Mononuclear cell (primary cell): ENCODE measurements around the gene PCAT6. TPM values are rescaled to one million over a fixed set of nuclear protein-coding genes. Genes with fewer than 3 reads are reported as not detected.

Experiments used
- H3K27me3 ChIP-seq: 2 replicates; pipeline ENCODE4 v1.6.0; 2011; ENCODE audit warnings: low read length, control low read depth; ENCODE audit not compliant: insufficient read depth
- H3K4me1 ChIP-seq: 2 replicates; pipeline ENCODE4 v1.5.1; 2011; ENCODE audit warnings: mild to moderate bottlenecking, low read length, control low read depth; ENCODE audit not compliant: insufficient read depth
- H3K4me3 ChIP-seq: 2 replicates; pipeline ENCODE4 v1.5.1; 2011; ENCODE audit warnings: mild to moderate bottlenecking, low read length, moderate library complexity
- H3K9me3 ChIP-seq: 2 replicates; pipeline ENCODE4 v1.5.1; 2011; ENCODE audit warnings: low read depth, mild to moderate bottlenecking, control low read depth, low read length
- total RNA-seq: library from RNA; depleted of rRNA; stranded (reverse); fragments of >200 nt; gene quantifications from one replicate; pipeline ENCODE4 v1.2.3, GENCODE V29; 2012

PCAT6 gene
- total RNA-seq, 1 donor: not detected

DNA sequence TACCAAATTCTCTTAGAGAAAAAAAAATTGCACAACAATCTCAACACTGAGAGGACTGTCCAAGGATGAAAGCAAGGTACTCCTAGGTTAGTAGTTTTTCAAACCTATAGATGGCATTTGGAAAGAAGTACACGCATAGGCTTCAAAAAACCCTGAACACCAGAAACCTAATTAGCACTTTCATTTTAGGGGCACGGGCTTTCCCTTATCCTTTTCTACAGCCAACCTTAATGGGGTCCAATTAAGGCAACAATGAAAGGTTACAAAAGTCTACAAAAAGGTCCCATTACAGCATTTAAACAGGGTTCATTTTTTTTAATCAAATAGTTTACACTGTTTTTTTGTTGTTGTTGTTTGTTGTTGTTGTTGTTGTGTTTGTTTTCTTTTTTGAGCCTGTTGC lies 8.7 kb upstream of the PCAT6 start:
- Histone ChIP-seq H3K9me3 (no peaks in the 10 kb centered on the region), H3K4me1 (peaks cover 36% of the 10 kb centered on the region), H3K27me3 (no peaks in the 10 kb centered on the region), H3K4me3 (no peak overlapping the region)

GRCh38 chr1:202802998-202803932 lies 7.5 kb upstream of the PCAT6 start:
- Histone ChIP-seq H3K4me3 (no peak overlapping the region), H3K4me1 (peaks cover 33% of the 10 kb centered on the region), H3K27me3 (no peaks in the 10 kb centered on the region), H3K9me3 (no peaks in the 10 kb centered on the region)

GRCh38 chr1:202804126-202804525 lies 6.6 kb upstream of the PCAT6 start:
- Histone ChIP-seq H3K27me3 (no peaks in the 10 kb centered on the region), H3K9me3 (no peaks in the 10 kb centered on the region)

GRCh38 chr1:202805886-202806844 lies 4.6 kb upstream of the PCAT6 start:
- Histone ChIP-seq H3K4me3 (peak overlapping the region; percentile 79), H3K9me3 (no peaks in the 10 kb centered on the region), H3K4me1 (peaks cover 43% of the 10 kb centered on the region), H3K27me3 (no peaks in the 10 kb centered on the region)

More at GRCh38 chr1:202804126-202804525, 6.6 kb upstream of the PCAT6 start:
- Histone ChIP-seq H3K4me3 (no peak overlapping the region), H3K4me1 (peaks cover 32% of the 10 kb centered on the region)

DNA sequence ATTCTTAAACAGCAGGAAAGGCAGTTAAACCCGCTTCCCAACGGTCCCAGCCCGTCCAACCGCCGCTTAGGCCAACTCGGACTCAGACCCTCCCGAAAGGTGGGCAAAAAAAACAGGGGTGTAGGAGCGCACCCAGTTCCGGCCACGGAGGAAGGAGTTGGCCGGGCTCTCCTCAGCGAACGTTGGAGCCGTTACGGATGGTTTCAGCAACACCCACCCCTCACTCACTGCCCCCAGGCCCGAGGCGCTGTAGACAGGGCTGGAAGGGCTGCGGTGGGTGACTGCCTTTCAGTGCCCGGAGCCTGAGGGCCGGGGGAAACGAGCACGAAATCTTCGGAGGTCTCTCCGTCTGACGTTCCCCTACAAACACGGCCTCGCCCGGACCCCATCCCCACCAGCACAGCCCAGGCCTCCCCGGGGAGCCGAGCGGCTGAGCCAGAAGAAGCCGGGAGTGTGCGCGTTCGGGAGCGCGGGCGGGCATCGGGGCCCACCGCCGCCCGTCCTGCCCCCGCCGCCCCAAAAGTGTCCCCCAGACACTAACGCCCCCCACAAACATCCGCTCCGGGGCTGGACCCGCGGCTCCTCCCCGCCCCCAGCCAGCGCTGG lies 3.8 kb upstream of the PCAT6 start:
- Histone ChIP-seq H3K4me3 (peak overlapping the region; percentile 79), H3K27me3 (no peaks in the 10 kb centered on the region), H3K9me3 (no peaks in the 10 kb centered on the region), H3K4me1 (peaks cover 50% of the 10 kb centered on the region)

- Histone ChIP-seq H3K4me1 (peaks cover 50% of the 10 kb centered on the region), H3K4me3 (peak overlapping the region; percentile 79), H3K9me3 (no peaks in the 10 kb centered on the region), H3K27me3 (no peaks in the 10 kb centered on the region)
Observed at GRCh38 chr1:202807451-202807925, 3.3 kb upstream of the PCAT6 start.

DNA sequence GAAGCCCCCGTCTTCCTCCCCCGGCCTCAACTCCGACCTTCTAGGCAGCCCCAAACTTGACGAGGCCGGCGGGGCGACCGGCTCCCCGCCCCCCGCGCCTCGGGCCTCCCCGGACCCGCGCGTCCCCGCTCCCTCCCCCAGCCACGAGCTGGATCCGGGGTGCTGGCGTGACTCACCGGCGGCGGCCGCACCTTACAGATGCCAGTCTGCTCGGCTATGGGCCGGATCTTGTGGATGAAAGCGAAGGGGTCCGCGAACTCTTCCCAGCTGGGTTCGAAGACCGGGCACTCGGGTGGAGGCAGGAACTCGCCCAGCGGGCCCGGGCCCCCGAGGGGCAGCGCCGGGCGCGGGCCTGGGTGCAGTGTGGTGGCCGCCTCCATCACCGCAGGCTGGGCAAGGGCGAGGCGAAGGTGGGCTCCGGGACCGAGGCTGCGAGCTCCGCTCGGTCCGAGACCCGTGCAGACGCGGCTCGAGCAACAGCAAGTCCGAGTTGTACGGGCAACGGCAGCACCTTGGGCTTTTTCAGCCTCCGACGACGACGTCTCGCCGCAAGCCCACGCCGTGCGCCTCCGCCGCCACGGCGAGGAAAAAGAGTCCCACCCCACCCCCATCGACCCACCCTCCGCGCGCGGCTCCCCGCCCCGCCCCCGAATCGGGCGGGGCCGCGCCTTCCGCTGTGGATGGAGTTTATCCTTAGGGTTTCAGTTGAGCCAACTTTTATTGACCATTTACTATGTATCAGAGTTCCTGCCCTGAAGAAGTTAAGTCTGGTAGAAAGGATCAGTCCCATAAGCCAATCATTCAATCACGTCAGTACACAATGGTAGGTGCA lies 2.6 kb upstream of the PCAT6 start, which contains the start of gene KDM5B:
TSS of gene KDM5B (minus strand) at position 496 of the 832 bp plus-strand sequence. CDS start at position 380, 116 bp downstream.
- Histone ChIP-seq H3K4me3 (peak within 1 kb of the TSS; percentile 79), H3K9me3 (no peaks in the 10 kb centered on the region), H3K4me1 (peaks cover 44% of the 10 kb centered on the region), H3K27me3 (no peaks in the 10 kb centered on the region)

GRCh38 chr1:202809597-202810159 lies 1.1 kb upstream of the PCAT6 start:
- H3K27me3 ChIP-seq: no peaks in the 10 kb centered on the region
- H3K9me3 ChIP-seq: no peaks in the 10 kb centered on the region
- H3K4me1 ChIP-seq: peaks cover 38% of the 10 kb centered on the region
- no peak overlapping the region for H3K4me3 ChIP-seq

GRCh38 chr1:202810193-202810614 lies 550 bp upstream of the PCAT6 start:
- Histone ChIP-seq H3K27me3 (no peaks in the 10 kb centered on the region), H3K9me3 (no peaks in the 10 kb centered on the region), H3K4me1 (peaks cover 38% of the 10 kb centered on the region), H3K4me3 (peak overlapping the region; percentile 70)

DNA sequence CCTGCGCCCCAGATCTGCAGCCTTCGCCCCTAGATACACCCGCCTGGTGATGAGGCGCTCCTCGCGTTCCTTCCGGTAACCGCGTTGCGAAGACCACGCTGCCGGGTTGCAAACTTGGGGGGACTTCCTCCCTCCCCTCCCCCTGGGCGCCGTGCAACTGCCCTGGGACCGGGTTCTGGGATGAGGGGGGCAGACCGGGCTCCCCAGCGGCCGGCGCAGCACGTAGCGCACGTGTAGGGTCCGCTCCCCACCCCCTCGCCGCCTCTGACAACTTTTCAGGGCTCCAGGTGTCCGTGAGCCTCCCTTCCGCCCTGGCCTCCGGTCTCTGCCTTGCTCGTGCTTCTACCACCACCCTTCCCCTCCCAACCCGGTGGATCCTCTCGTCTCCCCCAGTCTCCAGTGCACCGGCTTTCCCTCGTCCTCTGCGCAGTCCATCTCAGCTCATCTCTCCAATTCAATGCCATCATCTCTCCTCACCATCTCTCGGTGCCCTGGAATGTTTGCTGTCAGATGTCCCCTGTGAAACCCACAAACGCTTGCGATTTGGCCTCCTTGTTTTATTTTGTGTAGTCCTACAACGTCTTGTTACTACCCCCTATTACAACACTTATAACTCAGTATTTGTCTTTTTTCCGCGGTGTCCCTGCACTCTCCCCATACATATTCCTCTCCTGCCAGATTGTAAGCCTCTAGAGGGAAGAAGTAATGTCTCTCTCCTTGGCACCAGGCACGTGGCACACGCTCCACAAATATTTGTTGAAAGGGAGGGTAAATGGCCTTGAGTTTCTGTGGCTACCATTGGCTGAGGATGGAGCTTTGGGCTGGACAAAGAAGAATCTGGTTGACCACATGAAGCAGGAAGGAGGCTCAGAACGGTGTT lies 782 bp downstream of the PCAT6 start:
- Histone ChIP-seq H3K4me1 (peaks cover 28% of the 10 kb centered on the region), H3K27me3 (no peaks in the 10 kb centered on the region), H3K4me3 (peak overlapping the region; percentile 70), H3K9me3 (no peaks in the 10 kb centered on the region)

- Histone ChIP-seq H3K4me3 (no peak overlapping the region), H3K9me3 (no peaks in the 10 kb centered on the region), H3K27me3 (no peaks in the 10 kb centered on the region), H3K4me1 (peaks cover 23% of the 10 kb centered on the region)
Observed at GRCh38 chr1:202812176-202813026, 1.6 kb downstream of the PCAT6 start.

- Histone ChIP-seq H3K9me3 (no peaks in the 10 kb centered on the region), H3K27me3 (no peaks in the 10 kb centered on the region), H3K4me3 (no peak overlapping the region), H3K4me1 (peaks cover 13% of the 10 kb centered on the region)
Observed at GRCh38 chr1:202815120-202815519, 4.4 kb downstream of the PCAT6 start.
